GM19452 (cell line): ENCODE measurements around the gene MAMDC2.

ENCODE experiments used
- ATAC-seq: cut with Tn5 transposase; IDR thresholded peaks from one replicate; pipeline ENCODE4 v1.9.1; 2021; ENCODE audit not compliant: unreplicated experiment

MAMDC2 gene, protein sequence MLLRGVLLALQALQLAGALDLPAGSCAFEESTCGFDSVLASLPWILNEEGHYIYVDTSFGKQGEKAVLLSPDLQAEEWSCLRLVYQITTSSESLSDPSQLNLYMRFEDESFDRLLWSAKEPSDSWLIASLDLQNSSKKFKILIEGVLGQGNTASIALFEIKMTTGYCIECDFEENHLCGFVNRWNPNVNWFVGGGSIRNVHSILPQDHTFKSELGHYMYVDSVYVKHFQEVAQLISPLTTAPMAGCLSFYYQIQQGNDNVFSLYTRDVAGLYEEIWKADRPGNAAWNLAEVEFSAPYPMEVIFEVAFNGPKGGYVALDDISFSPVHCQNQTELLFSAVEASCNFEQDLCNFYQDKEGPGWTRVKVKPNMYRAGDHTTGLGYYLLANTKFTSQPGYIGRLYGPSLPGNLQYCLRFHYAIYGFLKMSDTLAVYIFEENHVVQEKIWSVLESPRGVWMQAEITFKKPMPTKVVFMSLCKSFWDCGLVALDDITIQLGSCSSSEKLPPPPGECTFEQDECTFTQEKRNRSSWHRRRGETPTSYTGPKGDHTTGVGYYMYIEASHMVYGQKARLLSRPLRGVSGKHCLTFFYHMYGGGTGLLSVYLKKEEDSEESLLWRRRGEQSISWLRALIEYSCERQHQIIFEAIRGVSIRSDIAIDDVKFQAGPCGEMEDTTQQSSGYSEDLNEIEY

DNA sequence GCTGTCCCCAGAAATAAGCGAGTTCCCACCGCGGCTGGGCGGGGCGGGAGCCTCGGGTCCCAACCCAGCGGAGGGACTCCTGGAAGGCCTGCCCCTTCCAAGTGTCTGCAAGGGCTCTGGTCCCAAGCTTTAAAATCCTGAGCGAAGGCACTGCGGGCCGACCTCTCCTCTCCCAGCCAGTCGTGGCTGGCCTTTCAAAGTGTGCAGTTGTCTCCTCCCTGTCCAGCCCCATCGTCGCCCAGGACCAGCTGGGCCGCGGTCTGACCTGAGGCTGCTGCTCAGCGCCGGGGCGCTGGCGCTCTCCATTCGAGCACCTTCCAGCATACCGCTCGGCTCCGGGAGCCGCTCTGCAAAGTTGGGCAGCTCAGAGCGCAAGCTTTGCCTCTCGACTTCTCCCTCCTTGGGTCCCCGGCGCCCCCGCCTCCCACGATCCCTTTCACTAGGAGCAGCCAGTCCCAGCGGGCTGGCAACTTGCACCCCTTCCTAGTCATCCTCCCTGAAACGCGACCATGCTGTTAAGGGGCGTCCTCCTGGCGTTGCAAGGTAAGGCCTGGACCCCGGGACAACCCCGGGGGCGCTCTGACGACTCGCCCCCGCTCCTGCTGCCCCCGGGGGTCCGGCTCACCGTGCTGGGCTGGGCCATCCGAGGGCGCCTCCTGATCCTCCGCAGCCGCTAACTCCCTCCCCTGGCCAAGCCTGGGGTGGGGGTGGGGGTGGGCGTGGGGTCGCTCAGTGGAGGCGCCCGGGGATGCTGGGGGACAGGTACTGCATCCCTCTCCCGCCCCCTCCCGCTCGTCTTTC is at the start of gene MAMDC2:
TSS of gene MAMDC2 (plus strand) at position 160 of the 801 bp plus-strand sequence. CDS start at position 510, 350 bp downstream.
- ATAC-seq: no peak

DNA sequence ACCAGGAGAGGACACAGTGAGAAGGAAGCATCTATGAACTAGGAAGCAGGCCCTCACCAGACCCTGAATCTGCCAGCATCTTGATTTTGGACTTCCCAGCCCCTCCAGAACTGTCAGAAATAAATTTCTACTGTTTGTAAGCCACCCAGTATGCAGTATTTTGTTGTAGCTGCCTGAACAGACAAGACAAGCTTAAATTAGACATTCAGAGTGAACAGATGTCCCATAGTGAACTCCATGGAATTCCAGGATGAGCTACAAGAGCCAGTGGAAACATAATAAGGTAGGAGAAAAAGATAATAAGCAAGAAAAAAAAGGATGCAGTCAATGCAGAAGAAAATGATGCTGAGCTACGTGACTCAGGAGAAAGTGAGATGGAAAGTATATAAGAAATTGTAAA is 47.8 kb upstream of the MAMDC2 start:
- no peak for ATAC-seq

DNA sequence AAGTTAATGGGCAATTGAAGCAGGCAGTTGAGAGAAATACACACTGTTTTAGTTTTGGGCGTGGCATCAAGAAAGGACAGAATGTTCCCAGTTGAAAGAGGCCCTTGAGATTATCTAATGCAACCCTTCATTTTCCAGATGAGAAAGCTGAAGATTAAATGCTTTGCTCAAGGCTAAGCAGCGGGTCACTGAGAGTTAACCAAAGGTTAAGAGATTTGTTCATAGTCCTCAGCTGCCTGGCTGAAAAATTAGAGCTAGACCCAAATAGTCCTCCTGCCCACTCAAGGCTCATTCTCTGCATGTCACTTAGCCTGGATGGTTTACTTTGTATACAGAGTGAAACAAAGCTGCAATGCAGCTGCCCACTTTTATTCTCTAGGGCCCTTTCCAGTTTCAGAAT is 46.7 kb upstream of the MAMDC2 start:
- ATAC-seq: no peak

DNA sequence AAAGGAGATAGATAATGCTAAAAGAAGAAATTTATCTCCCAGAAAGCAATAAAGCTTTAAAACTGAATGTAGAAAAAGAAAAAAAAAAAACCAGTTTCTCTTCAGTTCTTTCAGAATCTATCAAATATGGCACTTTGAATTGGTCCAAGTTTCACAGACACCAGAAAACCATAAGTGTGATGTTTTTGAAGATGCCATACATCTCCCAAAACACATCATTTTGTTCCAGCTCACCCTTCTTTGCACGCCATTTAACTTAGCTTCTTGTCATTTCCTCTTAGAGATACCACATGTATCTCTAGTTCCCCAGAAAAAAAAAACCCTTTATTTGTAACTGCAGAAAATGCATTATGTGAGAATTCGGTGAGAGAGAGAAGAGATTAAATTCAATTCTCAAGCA is 46.1 kb upstream of the MAMDC2 start:
- ATAC-seq: no peak

DNA sequence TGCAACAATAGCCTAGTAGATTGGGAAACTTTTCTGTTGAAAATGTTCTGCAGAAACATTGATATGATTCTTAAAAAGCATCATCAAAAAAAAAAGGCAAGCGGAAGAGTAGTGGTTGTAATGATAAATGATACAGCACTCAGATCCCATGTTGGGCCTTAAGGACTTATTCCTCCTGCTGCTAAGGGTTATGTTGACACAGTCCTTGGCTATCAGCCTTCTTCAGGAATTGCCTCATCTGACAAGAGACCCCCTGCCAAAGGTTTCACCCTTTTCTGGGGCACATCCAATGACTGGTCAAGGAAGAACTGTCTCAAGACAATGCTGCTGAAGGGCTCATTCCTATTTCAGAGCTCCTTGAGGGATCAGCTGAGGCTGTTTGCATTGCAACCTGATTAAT is 44.3 kb upstream of the MAMDC2 start:
- no peak for ATAC-seq

DNA sequence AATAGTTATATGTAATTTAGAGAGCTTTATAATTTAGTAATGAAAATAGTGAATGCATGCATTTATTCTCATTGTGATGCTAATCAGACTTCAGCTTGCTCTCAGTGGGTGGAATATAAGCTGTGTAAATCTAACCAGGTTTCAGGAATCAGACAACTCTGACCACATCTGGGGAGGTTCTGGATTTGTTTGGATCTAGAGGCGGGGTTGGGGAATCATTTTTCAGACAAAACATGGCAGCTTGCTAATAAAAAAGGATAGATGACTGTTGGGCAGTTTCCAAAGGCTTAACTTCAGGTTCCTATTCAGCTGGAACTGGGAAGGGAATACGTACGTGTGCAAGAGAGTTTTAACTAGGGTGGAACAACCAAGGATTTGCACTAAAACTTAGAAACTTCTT is 43.2 kb upstream of the MAMDC2 start:
- ATAC-seq: no peak

DNA sequence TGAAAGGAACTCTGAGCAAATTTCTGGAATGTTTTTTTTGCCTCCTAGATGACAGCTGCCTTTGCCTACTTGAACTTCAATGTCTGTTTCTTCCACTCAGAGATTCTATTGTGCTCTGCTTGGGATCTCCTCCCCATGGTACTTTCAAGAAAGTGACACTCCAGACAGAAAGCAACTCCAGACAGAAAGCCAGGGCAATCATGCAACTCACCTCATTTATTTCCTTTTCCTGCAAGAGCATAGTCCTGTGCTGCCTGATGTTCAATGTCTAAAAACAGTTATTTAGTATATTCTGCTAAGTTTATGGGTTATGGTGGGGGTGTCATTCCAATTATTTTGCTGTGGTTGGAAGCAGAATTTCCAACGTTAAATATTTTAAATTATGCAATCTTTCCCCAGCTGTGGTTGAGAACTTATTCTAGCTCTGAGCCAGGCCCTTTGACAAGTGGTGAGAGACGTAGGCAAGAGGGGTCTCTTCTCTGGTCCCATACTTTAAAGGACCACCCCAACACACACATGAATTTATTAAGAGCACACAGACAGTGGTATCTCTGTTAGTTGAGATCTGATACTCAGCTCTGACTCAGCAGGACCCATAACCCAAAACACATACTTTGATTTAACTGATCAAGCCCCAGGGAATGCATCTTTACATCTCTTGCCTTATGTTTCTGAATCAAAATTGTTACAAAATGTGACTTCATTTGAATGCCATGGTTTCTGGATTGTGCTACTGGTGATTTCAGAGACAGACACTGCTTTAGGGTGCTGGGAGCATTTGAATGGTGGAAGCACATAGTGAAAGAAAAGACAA is 39.5 kb upstream of the MAMDC2 start:
- no peak for ATAC-seq

DNA sequence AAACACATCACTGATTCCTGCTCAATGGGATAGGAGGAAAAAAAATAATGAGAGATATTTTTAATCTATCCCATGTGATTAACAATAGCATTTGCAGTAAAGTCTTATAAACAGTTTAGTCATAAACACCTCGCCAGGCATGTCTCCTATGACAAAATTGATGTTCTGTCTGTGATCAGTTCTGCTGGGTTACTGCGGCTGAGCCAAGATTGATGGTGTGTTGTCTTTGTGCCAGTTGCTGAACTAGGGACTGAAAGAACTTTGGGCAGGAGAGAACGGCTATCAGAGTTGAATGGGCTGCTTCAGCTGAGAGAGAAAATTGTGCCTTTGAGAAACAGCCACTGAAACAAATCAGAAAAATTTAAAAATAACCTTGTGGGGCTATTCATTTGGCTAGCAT is 37.3 kb upstream of the MAMDC2 start:
- no peak for ATAC-seq

DNA sequence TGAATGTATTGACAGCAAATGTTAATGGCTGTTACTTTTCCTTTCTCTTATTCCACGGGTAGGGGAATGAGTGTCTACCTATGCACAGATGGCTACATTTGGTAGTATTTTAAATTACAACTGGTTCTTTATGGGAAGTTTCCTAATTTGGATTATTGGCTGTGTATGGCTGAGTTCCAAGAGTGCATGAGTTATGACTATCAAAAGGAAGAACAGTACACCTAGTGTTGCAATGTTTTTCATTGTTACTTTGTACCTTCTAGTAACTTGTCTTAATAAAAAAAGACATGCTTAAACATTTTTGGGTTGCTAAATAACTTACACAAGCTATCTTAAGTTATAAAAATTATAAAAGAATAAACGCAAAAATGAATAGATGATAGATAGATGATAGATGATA is 35.8 kb upstream of the MAMDC2 start:
- ATAC-seq: no peak

DNA sequence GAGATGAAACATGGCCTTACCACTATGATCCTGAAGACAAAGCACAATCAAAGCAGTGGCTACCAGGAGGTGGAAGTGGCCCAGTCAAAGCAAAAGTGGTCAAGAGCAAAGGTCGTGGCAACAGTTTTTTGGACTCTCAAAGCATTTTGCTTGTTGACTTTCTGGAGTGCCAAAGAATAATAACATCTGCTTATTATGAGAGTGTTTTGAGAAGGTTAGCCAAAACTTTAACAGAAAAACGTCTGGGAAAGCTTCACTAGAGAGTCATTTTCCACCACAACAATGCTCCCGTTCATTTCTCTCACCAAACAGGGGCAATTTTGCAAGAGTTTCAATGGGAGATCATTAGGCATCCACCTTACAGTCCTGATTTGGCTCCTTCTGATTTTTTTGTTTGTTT is 33.6 kb upstream of the MAMDC2 start:
- no peak for ATAC-seq

DNA sequence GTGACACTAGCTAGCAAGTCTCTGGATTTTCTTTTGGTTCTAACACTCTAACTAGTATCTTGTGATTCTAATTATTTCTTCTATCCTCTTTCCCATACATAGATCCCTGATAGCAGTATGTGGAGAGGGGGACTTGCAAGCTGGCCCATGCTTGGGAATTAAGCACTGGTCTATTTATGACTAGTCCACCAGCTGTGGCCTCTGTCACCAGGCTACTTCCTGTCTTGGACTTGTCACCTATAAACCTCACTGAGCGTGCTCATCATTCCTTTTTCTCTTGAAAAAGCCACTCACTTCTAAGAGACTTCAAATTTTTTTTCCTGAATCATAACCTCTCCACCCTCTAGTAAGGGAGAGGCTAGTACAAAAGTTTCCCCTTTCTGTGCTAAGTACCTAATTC is 32.3 kb upstream of the MAMDC2 start:
- ATAC-seq: no peak

DNA sequence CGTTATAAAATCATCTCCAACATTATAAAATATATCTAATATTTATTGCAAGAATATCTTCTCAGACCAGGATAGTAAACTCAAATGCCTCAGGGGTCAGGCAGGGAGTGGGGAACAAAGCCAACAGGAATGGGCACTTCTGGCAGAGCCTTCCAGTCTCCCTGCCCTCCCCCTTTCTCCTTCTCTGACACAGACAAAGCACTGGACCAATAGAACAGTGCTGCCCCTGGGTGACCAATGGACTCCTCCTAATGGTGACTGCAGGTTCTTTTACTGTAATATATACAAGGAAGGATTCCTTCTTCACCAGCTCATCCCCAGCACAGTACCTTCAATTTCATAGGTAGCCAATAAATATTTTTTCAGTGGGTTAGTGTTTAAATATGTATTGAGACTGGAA is 31.1 kb upstream of the MAMDC2 start:
- no peak for ATAC-seq

DNA sequence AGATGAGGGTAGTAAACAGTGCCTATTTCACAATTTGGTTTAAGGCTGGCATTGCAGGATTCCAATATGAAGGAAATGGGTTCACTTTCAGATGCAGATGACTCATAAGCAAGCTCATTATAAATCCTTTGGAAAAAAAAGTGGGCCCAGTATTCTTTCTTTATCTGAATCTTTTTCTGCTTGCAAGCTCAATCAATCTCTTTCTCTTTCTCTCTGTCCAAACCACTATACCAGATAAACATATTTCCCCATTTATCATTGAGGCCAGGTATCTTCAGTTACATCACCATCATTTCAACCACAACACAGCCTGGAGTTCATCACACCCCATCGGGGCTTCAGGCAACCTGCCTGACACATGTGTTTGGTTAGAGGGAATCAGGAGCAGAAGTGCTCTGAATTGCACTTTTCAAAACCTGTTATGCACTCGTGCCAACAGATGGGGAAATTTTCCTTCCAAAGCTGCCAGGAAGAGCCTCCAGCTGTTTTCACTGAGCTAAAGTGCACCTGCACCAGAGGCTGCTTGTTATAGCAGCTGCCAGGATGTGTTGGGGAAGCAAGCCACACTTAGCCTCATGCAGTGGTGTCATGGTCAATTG is 30.0 kb upstream of the MAMDC2 start:
- ATAC-seq: no peak

DNA sequence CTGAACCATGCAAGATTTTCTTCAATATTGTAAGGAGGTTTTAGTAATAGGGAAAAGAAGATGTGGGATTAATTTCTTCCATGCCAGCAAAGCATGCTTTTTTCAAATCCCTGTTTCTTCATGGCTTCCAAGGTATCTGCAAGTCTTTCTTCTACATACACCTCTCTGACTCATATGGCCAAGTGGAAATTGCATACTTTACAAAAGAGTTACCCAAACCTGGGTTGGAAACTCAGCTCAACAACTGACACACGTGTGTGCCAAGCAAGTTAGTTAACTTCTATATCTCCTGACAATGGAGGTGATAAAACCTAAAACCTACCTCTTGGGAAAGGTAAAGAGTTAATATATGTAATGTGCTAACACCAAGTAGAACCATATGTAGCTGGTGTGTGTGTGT is 28.5 kb upstream of the MAMDC2 start:
- no peak for ATAC-seq

DNA sequence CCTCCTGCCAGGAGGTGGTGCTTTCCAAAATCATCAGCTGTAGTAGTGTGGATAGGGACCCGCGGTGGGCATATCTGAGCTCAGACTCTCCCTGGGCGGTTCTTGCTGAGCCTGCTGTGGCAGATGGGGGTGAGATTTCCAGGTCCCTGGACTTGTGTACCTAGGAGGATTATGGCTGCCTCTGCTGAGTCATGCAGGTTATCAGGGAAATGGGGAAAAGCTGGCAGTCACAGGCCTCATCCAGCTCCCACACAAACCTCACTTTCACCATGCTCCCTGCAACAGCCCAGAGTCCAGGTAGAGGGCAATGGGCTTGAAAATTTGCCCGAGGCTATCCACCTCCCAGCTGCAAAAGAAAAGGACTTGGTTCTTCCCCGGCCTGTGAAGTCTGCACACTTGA is 23.4 kb upstream of the MAMDC2 start:
- no peak for ATAC-seq

DNA sequence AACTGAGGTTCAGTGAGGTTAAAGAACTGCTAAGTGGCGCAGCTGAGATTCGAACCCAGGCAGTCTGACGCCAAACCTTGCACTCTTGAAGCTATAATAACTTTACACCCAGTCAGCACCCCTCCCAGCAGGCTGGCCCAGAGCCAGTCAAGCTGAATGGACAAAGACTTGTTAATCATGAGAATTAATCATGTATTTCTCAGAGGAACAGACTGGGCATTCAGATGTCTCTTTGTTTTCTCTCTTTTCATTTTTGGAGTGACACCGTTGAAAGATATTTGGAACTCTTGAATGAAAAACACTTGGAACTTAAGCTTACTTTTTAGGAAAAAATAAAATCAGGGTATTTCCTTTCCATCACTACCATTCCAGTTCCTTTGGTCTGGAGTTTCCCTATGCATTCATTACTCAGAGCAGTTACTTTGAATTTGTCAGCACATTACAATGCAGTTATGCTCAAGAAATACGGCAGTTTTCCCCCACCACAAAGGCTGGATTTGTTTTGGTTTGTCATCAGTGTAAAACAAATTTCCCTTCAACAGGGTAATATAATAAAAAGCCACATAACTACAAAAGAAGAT is 22.6 kb upstream of the MAMDC2 start:
- no peak for ATAC-seq

DNA sequence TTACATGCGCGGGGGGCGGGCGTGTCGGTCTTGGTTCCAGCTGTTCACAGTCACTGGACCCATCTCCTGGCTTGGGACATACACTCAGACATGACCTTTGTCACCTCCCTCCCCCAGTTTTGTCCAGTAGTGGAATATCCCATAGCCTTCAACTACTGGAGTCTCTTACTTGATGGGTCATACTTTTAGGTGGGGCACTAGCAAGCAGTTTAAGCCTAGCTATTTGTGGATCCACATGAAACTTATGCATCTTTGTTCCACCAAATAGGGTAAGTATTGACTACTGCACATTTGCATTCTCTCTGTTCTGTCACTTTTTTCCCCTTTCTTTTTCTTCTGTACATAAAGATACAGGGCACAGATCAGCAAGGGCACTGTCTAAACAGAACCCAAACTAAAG is 15.4 kb upstream of the MAMDC2 start:
- ATAC-seq: no peak

DNA sequence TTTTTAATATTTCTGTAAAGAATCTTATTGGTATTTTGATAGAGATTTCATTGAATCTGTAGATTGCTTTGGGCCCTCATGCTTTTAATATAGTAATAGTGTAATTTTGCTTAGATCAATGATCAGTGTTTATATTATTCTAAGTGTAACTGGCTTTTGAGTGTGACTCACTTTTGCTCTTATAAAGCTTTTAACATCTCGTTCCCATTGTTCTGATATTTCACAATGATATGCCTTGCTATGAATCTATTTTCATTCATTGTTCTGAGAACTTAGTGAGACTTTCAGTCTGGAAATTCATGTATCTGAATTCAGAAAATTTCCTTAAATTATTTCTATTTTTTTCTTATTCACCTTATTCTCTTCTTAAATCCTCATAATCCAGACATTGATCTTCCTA is 13.5 kb upstream of the MAMDC2 start:
- no peak for ATAC-seq

DNA sequence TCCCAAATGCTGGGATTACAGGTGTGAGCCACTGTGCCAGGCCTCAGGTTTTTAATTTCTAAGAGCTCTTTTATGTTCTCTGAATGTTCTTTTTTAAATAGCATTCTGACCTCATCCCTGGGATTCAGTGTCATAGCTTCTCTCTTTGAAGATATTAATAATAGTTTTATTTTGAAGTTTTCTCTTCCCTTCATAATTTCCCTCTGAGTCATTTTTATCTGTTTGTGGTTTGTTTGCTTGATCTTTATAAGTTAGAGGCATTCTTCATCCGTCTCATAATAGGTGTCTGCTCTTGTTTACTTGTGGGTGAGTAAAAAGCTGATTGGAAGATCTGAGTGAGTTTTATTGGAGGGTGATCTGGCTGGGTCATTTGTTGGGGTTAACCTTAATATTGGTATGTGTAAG is 12.5 kb upstream of the MAMDC2 start:
- ATAC-seq: no peak

DNA sequence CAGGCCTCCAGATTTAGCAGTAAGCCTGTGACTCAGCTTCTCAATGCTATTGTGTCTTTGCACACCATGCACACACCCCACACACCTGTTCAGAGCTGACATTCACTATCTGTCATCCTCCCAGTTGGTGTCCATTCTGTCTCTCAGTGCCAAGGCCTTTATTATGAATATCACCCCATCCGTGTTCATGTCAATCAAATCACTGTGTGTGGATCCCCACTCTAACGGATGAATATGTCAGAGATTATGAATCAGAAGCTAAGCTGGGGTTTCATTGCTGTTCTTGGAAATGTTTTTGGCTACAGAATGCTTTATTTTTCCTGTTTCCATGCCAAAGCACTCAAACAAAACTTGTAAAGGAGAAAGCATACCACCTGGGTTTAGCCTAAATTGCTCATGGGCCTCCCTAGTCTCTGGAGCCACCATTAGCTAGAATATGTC is 9.4 kb upstream of the MAMDC2 start:
- ATAC-seq: no peak
